Measurements from ENCODE around the gene ATP6V1E1.

DNA sequence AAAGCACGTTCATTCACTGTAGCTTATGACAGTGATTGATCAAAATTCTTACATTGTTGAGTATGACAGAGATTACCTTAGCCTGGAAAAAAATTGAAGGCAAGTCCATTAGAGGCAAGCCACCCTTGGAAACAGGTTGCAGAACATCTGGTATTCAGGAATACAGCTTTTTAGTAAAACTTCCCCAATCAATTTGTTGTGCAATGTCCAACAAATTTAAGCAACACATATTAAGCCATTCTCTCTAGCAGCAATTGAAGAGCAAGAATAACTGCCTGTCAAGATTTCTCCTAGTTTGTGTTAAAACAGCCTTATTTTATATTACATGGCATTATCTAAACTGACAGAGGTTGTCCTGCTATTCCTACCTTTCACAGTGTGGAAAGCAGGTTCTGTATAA is 47.0 kb upstream of the ATP6V1E1 start:
- TF ChIP-seq ZNF274 (IDR thresholded peaks at IDR 0.05; ENCODE audit: low read depth, low read length) (no peak), SUZ12 (IDR thresholded peaks at IDR 0.05; ENCODE audit: extremely low read depth, insufficient read depth, insufficient read length) (no peak), YY1 (IDR thresholded peaks at IDR 0.05; ENCODE audit: insufficient read depth, insufficient read length) (no peak)
